ENCODE measurements around the gene SPINK7.
"Not testable (repeated sequence)": the region's sequence is repeated elsewhere in the genome, so short reads cannot be mapped to it uniquely, and the experiment has no call there.

The SPINK7 gene

DNA sequence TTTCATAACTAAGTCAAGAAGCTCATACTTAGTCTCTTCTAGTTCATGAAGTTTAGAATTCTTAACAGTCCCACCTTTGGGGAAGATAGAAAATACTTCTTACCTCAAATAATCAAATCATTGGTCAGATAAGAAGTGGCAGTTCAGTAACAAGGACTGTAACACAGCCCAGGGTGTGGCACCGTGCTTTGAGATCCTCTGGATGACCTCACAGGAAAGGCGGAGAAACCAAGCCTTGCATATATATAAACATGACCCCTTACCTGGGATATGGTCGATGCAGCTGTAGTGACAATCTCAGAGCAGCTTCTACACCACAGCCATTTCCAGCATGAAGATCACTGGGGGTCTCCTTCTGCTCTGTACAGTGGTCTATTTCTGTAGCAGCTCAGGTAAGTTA is at the start of gene SPINK7:
Gene SPINK7, plus strand, starts transcription at position 271 of the 400 bp plus-strand sequence. Its CDS starts 61 bp downstream, at position 332.
- DNase-seq, result no peak

DNA sequence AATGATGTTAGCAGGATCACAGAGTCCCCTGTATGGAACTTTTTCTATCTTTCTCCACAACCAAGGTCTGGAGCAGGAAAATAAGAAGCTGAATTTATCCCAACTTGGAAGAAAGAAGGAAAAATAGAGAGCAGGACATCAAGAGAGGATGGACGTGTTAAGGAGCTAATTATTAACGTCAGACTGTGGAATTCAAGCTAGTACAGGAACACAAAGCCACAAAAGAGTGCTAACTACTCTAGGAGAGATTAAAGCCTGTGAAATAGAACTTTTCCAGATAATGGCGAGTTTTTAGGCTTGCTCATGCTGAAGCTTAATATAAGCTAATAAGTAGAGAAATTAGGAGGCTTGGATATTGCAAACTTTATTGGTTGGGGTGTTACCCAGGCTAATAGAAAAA is 44.3 kb upstream of the SPINK7 start:
- no peak for DNase-seq

DNA sequence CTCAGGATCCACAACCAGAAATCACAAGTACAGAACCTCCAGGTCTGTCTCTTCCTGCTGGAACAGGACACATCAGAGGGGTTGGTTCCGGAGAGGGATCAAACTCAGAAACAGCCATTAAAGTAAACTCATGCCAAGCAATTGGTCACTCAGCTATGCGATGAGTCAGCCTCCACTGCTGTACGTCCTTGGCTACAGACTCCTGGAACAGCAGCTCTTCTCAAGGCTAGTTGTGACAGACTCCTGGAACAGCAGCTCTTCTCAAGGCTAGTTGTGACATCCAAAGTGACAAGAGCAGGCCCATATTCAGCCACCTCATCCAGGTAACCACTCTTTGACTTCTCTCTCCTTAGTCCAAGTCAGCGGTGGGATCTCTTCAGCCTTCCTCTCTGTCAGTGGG is 43.7 kb upstream of the SPINK7 start, which contains the start of gene SPINK13:
Gene SPINK13, plus strand, starts transcription at position 229 of the 400 bp plus-strand sequence. CDS start 1,279 bp downstream, outside the sequence.
- DNase-seq, result no peak

DNA sequence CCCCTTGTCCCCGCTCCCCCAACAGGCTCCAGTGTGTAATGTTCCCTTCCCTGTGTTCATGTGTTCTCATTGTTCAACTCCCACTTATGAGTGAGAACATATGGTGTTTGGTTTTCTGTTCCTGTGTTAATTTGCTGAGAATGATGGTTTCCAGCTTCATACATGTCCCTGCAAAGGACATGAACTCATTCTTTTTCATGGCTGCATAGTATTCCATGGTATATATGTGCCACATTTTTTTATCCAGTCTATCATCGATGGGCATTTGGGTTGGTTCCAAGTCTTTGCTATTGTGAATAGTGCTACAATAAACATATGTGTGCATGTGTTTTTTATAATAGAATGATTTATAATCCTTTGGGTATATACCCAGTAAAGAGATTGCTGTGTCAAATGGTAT is 37.1 kb upstream of the SPINK7 start:
- DNase-seq, result not testable (repeated sequence)

DNA sequence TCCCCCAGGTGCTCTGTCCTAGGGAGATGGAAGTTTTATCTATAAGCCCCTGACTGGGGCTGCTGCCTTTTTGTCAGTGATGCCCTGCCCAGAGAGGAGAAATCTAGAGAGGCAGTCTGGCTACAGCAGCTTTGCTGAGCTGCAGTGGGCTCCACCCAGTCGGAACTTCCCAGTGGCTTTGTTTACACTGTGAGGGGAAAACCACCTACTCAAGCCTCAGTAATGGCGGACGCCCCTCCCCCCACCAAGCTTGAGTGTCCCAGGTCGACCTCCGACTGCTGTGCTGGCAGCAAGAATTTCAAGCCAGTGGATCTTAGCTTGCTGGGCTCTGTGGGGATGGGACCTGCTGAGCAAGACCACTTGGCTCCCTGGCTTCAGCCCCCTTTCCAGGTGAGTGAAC is 31.3 kb upstream of the SPINK7 start:
- DNase-seq, result not testable (repeated sequence)

DNA sequence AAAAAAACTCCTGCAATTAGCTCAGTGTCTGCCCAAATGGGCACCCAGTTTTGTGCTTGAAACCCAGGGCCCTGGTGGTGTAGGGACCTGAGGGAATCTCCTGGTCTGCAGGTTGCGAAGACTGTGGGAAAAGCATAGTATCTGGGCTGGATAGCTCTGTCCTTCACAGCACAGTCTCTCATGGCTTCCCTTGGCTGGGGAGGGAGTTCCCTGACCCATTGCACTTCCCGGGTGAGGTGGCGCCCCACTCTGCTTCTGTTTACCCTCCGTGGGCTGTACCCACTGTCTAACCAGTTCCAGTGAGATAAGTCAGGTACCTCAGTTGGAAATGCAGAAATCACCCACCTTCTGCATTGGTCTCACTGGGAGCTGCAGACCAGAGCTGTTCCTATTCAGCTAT is 30.9 kb upstream of the SPINK7 start:
- not testable (repeated sequence) for DNase-seq

DNA sequence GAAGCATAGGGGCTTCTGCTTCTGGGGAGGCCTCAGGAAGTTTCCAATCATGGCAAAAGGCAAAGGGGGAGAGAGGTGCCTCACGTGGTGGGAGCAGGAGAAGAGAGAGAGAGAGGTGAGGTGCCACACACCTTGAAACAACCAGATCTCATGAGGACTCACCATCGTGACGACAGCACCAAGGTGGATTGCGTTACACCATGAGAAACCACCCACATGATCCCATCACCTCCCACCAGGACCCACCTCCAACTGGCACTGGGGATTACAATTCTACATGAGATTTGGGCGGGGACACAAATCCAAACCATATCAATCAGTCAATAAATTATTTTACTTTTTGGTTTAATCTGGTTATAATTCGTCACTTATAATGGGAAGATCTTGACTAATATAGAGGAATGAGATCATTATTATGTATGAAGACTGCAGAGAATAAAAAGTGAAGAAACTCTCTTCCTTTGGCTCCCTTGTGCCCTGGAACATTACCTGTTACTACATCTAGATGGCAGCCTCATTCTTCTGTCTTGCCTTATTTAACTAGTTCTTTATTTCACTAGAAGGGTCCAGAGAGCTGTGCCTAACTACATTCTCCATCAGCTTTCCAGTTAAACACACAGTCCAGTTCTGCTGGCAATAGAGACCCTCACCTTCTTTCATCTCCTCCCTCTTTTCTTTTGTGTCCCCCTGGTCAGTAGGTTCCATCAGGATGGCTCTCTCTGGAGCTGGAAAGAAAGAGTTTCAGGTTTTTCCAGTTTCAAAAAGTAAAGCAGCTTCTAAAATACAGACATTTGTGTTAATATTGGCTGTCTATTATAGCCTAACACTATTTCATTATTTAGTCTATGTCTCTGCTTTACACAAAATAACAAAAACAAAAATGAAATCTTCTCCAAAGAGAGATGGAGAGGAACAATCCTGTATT is 21.7 kb upstream of the SPINK7 start:
- no peak for DNase-seq

DNA sequence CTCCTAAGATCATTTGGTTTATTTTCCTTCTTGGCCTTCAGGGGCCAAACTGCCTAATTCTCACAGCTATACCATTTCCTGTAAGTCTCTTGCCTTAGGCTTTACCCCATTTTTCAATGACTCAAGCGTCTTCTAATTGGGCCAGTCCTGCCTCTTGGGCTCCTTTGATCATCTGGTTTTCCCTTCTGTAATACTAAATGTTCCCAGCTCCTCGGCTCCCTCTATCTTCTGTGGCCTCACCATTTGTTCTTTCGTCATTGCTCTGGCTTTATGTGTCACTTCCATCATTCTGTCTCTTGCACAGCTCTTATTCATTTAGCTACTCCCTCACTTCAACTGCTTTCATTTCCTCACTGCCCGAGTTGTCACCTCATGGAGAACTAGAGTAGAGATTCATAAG is 14.5 kb upstream of the SPINK7 start:
- no peak for DNase-seq

DNA sequence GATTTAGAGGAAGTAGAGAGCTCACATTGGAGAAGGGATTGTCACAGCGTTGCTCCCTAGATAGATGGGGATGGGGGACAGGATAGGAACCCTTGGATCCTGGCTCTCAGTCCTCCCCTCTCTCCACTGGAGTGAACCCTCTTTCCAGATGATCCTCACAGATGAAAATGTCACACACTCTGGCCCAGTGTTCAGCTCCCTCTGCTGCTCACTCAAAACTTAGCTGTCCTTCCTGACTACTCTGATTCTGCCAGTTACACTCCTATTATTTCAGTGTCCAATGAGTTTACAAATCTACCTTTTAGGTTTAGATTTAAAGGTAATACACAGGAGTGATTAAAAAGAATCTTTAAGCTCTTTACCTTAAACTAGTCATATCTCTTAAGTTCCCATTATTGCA is 5.8 kb upstream of the SPINK7 start:
- DNase-seq, result no peak

DNA sequence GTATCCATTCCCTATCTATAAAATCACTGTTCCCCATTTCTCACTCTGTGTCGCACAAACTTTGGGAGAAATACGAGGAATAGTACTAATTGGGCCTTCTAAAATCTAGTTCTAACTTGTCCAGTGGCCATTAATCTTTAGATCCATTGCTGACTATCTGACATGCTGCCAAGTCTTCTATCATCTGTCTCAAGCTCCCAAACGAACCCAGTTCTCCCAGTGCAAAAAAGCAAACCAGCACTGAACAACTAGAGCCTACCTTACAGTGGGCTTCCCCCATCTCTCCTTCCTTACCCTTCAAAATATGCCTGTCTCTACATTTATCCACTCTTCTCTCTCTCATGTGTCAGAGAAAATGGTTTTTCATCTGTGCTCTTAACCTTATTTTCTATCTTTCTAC is 3.2 kb upstream of the SPINK7 start:
- DNase-seq, result no peak

DNA sequence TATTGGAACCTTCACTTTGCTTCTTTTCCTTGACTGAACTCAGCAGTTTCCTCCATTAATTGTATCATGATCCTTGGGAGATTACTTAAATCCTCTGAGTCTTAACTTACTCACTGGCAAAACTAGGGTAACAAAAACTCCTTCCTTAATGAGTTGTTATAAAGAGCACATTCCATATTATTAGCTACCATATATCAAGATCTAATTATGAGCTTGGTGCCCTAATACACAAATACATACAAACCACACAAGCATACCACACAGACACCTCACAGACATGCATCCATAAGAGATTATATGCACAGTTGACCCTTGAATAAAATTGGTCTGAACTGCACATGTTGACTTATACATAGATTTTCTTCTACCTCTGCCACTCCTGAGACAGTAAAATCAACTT is 2.5 kb upstream of the SPINK7 start:
- no peak for DNase-seq

DNA sequence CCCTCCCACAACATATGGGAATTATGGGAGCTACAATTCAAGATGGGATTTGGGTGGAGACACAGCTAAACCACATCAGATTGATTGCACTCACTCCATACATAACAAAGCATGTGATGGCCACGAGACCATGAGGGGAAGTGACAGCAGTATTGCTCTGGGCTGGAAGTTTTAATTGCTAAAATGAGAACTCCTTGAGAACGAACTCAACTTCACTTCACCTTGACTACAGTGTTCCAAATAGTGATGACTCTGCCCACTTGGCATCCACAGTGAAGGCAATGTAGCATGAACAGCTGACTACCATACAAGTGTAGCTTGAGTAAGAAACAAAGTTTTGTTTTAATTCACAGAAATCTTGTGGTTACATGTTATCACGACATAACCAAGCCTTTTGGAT is 739 bp upstream of the SPINK7 start:
- no peak for DNase-seq

DNA sequence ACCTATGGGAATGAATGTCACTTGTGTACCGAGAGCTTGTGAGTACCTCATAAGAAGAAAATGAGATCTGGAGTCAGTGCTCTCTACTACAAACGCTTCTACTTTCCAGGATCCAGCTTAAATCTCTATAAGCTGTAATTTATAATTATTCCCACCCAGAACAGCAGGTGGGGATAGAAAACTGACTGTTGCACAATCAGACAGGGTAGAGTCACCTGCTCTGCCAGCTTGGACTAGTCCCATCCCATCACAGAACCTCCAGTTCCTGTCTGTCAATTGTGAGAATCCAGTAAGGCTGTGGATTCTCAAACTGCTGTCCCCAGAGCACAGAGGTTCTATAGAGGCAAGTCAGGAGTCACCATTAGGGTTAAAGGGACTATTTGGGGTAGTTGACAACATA is 2.0 kb downstream of the SPINK7 start:
- no peak for DNase-seq

DNA sequence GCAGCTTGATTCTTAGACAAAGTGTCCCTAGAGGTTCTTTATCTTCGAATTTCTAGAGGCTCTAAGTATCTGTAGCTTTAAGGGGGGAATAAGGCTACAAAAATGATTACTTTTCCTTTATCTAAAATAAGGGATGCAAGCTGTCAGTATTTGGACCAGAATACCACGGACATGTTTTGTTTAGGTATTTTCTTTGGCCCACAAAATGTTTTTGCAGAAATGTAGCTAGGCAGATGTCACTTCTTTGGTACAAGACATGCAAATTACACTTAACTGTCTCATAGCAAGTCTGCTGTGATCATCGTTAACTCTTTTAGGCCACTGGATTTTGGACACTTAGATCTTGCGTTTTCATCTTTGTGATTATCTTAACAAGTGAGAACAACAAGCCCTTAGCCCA is 2.5 kb downstream of the SPINK7 start:
- DNase-seq, result no peak

DNA sequence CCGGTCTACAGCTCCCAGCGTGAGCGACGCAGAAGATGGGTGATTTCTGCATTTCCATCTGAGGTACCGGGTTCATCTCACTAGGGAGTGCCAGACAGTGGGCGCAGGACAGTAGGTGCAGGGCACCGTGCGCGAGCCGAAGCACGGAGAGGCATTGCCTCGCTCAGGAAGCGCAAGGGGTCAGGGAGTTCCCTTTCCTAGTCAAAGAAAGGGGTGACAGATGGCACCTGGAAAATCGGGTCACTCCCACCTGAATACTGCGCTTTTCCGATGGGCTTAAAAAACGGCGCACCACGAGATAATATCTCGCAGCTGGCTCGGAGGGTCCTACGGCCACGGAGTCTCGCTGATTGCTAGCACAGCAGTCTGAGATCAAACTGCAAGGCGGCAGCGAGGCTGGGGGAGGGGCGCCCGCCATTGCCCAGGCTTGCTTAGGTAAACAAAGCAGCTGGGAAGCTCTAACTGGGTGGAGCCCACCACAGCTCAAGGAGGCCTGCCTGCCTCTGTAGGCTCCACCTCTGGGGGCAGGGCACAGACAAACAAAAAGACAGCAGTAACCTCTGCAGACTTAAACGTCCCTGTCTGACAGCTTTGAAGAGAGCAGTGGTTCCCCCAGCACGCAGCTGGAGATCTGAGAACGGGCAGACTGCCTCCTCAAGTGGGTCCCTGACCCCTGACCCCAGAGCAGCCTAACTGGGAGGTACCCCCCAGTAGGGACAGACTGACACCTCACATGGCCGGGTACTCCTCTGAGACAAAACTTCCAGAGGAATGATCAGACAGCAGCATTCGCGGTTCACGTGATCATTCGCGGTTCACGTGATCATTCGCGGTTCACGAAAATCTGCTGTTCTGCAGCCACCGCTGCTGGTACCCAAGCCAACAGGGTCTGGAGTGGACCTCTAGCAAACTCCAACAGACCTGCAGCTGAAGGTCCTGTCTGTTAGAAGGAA is 8.1 kb downstream of the SPINK7 start:
- DNase-seq, result peak in 1 of 2 experiments; percentile 9

DNA sequence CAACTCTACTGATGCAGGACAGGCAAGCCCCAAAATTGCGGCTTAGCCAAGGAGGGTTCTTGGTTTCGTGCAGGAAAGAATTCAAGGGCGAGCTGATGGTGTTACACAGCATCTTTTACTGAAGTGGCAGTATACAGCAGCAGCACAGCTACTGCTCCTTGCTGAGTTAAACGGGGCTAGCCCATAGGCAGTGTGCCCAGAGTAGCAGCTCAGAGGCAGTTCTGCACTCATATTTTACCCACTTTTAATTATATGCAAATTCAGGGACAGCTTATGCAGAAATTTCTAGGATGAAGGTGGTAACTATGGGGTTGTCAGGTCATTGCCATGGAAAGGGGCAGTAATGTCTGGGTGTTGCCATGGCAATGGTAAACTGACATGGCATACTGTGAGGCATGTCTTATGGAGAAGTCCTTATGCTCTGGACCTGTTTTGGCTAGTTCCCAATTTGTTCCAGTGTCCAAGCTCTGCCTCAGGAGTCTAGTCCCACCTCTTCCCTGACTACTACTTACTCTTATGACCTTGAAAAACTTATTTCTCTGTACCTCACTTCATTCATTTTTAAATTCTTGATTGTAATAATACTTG is 21.1 kb downstream of the SPINK7 start:
- no peak for DNase-seq

DNA sequence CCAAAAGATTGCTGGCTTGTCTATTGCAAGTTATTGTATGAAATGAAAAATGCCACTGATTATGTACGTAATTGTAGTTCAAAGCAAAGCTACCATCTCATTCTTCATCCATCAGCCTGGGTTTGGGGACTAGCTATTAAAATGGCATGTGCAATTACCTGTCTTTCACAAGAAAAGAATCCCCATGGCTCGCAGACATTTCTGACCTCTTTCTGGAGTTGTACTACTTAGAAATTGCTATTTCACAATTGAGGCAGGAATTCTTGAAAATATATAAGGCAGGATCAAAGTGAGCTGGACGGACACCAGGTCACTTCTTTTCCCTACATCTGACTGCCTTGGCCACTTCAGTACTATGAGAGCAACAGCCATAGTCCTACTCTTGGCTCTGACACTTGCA is 23.0 kb downstream of the SPINK7 start, which contains the start of gene SPINK9:
Gene SPINK9, plus strand, starts transcription at position 301 of the 400 bp plus-strand sequence. Its CDS starts 55 bp downstream, at position 356.
- no peak for DNase-seq

DNA sequence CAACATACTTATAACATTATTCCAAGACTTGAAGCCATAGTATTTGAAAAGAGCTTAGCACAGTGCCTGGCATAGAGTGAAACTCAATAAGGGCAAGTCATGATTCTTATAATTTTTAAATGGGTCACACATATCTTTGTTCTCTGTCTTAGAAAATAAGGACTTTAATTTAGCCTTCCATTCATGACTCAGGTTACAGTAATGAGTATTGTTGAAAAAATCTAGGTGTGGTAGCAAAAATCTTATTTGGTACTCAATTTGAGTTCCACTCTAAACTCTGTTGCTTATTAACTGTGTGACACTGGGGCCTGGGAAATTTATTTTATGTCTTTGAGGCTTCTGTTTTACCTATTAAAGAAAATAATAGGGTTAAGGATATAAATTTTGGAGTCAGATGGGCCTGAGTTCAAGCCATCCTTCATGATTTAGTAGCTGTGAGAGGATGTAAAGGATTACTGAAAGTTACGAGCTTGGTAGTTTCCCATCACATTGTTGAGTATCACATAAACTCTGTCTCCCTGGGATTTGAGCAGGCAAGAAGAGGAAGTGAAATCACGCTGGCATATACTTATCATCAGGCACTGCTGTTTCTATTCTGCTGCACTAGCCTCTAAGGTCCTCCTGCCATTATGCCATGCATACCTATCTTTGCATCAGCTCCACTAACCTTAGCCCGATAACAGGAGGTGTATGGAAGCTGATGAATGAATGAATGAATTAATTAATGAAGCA is 24.6 kb downstream of the SPINK7 start:
- no peak for DNase-seq

DNA sequence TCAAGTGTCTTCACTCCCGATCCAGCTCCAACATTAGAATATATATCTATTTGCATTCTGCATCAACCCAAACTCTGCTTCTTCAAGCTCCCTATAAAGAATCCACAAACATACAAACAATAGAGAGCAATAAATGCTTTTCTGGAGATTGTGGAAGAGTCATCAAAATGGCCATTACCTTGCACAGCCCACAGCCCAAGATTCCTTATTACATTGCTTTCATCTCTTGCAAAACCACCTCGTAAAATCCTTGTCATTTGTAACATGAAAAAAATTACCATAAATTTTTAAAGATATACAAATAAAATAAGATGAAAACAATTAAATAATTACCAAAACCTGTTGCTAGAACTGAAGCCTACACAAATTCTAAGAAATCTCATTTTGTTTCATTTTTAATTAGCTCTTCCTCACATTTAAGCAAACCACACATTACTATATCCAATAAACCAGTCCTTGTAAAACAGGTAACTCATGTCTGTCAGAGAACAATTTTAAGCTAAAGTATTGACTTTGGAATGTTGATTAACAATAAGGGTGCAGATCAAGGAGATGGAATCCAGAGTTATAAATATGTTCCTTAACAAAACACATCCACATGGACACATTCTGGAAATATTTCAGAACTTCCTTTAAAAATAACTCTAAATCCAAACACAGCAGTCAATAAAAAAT is 30.3 kb downstream of the SPINK7 start:
- DNase-seq, result no peak

DNA sequence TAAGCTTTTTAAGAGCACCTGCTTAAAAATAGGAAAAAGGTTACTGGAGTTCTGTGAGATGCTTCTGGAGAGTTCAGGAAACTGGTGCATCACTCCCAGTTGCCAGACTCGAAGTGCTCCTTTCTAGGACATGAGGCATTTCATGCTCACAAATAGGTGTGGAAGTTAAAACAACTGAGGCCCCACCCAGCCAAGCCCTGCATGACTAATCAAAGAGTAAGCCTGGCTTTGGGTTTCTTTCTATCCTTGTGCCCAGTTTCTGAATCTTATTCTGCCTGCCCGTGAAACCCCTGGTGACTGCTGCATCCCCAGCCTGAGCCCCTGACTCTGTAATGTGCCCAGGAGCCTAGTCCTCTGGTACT is 30.8 kb downstream of the SPINK7 start:
- DNase-seq, result no peak

DNA sequence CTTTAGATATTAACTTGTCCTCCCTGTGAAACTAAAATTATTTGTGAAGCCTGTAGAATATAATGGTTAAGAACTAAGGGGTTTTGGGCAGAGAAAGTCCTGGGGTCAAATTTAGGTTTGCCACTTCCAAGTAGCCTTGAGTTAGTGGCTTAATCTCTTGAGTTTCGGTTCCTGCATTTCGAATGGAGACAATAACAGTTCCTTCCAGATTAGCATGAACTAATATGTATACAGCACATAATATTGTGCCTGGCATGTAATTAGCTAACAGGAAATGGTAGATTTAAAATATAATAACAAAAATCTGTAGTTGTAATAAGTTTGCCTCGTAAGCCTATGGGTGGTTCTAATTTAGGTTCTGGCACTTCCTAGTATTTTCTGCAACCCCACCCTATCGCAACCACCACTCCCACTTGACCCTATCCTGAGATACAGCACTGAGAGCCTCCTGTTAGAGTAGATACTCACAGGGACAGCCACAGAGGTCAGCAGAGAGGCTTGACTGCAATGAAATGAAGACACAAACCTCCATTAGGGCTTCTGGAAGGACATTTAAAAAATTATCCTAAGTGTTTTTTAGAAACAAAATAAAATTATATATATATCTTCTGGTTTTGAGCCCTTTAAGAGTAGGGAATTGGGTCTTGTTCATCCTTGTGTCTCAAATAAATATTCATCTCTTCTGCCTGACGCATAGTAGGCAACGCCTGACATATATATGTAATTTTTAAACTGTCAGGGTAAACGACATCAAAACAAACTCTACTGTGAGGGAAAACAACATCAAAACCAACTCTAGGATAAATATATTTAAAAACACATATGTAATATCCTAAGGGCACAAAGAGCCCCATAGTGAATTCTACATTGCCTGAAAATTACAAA is 31.6 kb downstream of the SPINK7 start:
- no peak for DNase-seq

All from activated CD4-positive, alpha-beta T cell treated with anti-CD3 and anti-CD28 coated beads, Interleukin-2, amount 50 U/mL, for 48 hours (primary cell).